Subcutaneous adipose tissue (tissue), 4 donors: ENCODE data around the gene MEGF8. TPM values are rescaled to one million over a fixed set of nuclear protein-coding genes. Genes with fewer than 3 reads are reported as not detected.

Source experiments
- total RNA-seq, 4 donors: library from RNA; depleted of rRNA; stranded (reverse); fragments of >200 nt; gene quantifications; one replicate each; pipeline ENCODE4 v1.1.0, GENCODE V29; 2016
- TF ChIP-seq, protein P1 (sequence below): fragments of 450-650 bp; IDR thresholded peaks from one replicate; pipeline ENCODE4 v1.5.1; 2016; ENCODE audit warnings: low read depth, mild to moderate bottlenecking, control low read depth, antibody characterized with exemption, moderate library complexity

MEGF8 gene
- total RNA-seq, 4 donors from 2014 or later = 11.9 to 58.8 (median 17.0) TPM

DNA sequence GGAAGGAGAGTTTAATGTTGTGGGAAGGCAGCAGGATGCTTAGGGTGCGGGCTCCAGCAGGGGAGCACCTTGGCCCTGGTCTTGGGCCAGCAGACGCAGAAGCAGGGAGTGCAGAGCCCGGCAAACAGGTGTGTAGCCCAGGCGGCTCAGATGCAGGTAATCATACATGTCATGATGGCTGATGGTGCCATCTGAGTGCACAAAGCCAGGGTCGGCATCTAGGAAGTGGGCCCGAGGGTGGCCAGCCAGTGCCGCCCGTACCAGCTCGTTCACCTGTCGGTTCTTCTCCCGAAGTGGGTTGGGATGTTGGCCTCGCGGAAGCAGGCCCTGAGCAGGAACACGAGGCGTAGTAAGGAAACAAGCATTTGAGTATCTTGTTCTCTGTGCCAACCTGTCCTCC, 28.4 kb upstream of the MEGF8 start:
- TF ChIP-seq, protein P1, sequence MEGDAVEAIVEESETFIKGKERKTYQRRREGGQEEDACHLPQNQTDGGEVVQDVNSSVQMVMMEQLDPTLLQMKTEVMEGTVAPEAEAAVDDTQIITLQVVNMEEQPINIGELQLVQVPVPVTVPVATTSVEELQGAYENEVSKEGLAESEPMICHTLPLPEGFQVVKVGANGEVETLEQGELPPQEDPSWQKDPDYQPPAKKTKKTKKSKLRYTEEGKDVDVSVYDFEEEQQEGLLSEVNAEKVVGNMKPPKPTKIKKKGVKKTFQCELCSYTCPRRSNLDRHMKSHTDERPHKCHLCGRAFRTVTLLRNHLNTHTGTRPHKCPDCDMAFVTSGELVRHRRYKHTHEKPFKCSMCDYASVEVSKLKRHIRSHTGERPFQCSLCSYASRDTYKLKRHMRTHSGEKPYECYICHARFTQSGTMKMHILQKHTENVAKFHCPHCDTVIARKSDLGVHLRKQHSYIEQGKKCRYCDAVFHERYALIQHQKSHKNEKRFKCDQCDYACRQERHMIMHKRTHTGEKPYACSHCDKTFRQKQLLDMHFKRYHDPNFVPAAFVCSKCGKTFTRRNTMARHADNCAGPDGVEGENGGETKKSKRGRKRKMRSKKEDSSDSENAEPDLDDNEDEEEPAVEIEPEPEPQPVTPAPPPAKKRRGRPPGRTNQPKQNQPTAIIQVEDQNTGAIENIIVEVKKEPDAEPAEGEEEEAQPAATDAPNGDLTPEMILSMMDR = no peak

DNA sequence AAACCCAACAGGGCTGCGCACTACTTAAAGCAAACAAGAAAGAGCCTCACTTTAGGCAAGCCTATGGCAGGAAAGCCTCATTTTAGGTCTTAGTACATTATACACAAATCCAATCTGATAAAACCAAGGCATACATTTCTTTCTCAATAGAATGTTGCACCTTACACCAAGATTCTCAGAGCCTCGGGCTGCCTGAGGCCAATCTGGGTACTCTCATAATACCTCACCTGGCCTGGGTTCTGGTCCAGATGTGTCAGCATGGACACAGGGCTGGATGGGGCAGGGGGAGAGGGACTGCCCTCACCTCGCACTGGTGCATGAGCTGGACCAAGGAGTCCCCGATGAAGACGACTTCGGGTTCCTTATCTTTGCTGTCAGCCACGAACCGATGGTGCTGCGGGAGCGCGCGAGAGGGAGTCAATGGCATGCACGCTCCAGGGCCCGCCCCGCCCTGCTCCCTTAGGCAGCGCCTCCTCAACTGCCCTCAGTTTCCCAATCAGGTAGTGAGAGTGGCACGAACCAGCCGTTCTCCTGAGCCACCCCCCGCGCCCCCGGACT, 23.7 kb upstream of the MEGF8 start, which contains the start of gene PRR19:
PRR19 (plus strand) TSS at position 487 of the 558 bp plus-strand sequence. CDS start 7,453 bp downstream, outside the sequence.
- TF ChIP-seq, protein P1 = no peak

DNA sequence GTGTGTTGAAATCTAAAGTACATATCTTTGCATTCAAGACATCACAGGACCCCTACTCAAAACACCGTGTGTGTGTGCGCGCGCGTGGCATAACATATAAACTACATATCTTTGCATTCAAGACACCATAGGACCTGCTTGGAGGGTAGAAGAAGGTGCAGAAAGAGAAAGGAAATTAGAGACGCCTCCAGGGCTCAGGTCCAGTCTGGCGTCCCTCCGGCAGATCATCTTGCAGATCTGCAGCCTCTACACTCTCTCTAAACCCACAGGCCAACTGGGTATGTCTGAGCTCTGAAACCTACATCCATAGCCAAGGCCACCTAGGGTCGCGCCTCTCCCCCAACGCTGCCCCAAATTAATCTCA, 22.4 kb upstream of the MEGF8 start:
- TF ChIP-seq, protein P1 = no peak

DNA sequence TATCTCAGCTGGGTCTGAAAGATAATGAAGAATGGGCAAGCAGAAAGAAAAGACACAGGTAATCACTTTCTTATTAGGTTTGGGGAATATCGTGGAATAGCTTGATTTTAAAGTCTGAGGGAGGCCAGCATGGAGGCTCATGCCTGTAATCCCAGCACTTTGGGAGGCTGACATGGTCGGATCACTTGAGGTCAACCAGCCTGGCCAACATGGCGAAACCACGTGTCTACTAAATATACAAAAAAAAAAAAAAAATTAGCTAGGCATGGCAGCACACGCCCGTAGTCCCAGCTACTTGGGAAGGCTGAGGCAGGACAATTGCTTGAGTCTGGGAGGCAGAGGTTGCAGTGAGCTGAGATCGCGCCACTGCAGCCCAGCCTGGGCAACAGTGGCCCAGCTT, 21.6 kb upstream of the MEGF8 start:
- TF ChIP-seq, protein P1 = no peak

DNA sequence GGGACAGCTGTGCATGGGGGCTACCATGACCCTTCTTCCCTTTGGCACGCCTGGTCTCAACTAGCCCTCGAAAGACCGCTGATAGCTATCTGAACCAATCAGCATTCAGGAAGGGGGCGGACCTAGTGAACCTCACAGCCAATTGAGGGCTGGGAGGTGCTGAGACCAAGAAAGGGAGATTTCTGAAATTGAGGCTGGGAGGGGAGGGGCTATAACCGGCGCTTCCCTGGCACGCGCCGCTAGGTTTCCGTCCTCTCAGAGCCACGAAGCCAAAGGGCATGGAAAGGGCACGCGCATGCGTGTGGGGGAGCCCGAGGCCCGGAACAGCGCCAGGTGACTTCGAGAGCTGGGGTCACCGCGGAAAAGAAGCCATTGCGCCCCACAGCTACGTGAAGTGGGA, 18.8 kb upstream of the MEGF8 start:
- TF ChIP-seq, protein P1 = no peak

DNA sequence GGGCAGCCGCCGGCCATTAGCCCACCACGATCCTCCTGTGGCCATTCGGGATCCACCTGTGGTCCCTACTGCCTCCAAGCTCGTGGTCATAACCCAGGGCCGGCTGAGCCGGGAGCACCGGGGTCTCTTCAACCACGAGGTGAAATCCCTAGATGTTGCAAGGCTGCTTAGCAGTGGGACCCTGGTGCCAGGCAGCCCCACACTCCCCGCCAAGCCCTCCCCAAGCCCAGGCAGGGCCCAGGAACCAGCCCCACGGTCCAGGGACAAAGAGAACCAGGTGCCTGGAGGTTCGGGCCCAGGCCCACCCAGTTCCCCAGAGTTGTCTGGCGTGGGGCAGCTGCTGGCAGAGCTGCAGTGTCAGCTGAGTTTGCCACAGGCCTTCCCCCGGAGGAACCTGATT, 15.7 kb upstream of the MEGF8 start:
- TF ChIP-seq, protein P1 = no peak

DNA sequence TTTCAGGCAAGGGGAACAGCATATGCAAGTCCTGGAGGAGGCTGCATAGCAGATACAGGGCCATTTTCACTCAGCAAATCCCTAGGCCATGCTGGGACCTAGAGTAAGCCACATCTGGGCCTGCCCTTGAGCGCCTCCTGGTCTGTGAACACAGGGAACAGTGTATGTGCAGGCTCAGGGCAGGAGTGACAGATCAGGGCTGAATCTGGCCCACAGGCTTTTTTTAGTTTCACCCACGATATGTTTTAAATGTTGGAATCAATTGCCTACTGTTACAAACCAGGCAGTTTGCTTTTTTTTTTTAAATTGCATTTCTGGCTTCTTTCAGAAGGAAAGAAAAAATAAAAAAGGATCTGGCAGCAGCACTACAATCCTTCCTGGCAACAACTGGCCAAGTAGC, 13.8 kb upstream of the MEGF8 start:
- TF ChIP-seq, protein P1 = no peak
